ENCODE data around the gene CPN2.

CPN2 gene

DNA sequence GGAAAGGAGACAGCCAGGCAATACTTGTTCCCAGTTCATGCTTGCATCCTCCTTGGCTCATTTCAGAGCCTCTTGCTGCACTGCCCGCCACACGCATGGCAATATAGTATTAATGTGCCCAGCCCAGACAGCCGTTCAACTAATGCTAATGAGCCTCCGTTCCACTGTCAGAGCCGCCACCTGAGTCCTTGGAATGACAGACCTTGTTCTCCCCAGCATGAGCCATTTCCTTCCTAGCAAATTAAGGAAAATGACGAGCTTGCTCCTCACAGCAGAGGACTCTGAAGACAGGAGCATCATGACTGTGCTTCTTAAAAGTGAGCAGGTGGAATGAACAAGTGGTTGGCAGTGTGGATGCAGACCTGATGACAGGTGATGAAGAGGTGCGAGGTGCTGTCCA is 29.2 kb upstream of the CPN2 start:
- DNase-seq: no peak

DNA sequence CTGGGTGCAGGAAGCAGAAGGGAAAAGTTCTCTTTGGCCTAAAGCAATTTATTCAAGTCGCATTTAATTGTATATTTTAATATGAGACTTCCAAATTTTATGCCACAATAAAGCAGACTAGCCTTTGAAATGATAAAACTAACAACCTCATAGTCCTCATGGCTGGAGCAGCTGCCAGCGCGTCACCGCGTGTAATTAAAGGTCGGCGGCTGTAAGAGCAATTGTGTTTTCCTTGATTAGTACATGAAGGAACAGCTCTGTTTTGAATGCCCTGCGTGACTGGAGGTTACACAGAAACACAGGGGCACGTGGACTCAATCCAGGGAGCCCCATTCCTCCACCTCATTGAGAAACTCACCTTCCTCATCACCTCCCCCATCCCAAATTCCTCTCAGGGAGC is 28.5 kb upstream of the CPN2 start:
- no peak for DNase-seq

GRCh38 chr3:194379231-194379630 is 28.1 kb upstream of the CPN2 start:
- DNase-seq: no peak

- DNase-seq: no peak
Observed at GRCh38 chr3:194377708-194378107, 26.6 kb upstream of the CPN2 start.

- no peak for DNase-seq
Observed at GRCh38 chr3:194376241-194376560, 25.1 kb upstream of the CPN2 start.

- no peak for DNase-seq
Observed at GRCh38 chr3:194375473-194376240, 24.5 kb upstream of the CPN2 start.

DNA sequence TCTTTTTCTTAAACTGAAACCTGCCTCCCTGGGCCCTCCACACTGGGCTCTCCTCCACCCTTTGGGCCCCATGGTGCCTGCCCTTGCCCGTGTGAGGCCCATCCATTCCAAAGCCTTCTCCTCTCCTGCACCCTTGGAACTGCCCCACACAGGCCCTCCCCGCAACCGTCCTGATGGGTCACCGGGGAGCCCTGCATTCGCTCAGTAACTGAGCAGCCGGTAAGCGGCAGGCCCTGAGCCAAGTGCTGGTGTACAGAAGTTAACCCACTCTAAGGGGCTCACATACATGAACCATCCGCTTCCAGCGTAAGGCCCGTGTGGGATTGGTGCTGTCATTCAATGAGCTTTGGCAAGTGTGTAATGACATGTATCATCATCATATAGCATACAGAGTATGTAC is 23.8 kb upstream of the CPN2 start:
- no peak for DNase-seq

GRCh38 chr3:194373899-194374298 is 22.8 kb upstream of the CPN2 start:
- DNase-seq: no peak

DNA sequence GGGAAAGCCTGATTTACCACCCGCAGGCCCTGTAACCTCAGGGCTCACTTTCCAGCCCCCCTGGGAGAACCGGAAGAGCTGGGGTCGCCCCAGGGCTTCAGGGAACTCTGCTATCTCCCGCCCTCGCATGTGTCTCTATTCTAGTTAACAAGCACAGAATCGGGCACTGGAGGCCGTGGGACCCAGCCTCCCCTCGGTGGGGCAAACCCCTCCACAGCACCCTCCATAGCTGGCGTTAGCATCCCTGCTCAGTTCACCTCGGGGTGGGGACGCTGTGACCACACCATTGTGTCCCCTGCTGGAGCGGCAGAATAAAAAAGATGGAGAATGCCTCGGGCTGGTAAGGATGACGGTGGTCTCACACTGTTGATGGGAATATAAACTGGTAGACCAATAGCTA is 21.9 kb upstream of the CPN2 start:
- DNase-seq: no peak

GRCh38 chr3:194370753-194371152 is 19.6 kb upstream of the CPN2 start:
- DNase-seq: no peak

DNA sequence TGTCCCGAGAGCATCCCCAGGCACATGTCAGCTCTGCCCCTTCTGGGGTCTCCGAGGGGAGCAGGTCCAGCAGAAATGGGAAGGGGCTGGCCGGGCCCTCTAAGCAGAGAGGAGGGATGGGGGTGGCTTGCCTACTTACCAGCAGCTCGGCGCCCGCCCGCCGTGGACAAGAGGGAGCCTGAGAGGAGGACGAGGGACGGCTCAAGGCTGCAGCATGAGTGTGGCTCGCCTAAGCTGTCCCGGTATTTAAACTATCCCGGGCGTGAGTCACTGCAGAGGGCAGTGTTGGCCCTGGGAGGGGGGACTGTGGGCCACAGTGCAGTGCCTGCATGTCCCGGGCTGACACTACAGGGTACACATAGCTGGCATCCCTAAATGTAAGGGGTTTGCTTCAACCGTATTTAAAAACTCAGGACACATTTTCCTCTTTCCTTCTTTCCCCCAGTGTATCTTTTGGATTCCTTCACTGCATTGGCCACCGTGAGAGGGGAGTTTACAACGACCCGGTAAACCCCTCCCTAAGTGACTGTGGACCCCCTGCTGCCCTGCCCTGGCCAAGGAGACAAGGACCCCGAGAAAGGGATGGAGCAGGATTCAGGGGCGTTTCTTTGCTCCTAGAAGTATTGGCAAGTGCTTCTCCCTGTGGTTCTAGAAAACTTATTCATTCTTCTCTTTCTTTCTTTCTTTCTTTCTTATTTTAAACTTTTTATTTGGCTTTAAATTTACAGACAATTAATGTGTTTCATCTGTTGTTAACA is 18.6 kb upstream of the CPN2 start, which contains the start of gene LRRC15:
Gene LRRC15, minus strand, starts transcription at position 222 of the 758 bp plus-strand sequence. CDS start 8,700 bp downstream, outside the sequence.
- no peak for DNase-seq

GRCh38 chr3:194368918-194369317 is 17.8 kb upstream of the CPN2 start:
- DNase-seq: no peak

GRCh38 chr3:194367992-194368841 is 17.1 kb upstream of the CPN2 start:
- DNase-seq: no peak

DNA sequence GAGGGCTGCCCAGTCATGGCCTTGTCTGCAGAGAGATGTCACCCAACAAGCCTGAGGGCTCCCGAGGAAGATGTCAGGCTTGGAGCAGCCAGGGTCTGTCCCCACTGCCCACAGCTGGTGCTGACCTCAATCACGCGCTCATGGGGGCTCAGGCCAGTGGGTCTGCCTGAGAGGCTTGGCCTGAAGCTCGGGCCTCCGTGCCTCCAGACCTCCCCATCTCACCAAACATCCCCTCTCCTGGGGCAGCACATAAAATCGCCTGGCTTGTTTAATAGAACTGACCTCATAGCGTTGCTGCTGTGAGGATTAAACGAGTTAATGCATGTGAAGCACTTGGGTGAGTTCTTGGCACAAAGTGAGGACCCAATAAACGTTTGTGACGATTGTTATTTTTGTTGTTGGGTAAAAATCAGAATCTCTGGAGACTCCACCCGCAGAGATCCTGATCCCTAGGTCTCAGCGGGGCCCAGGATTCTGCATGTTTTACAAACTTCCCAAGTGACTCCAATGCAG is 14.9 kb upstream of the CPN2 start:
- no peak for DNase-seq

GRCh38 chr3:194365526-194365925 is 14.4 kb upstream of the CPN2 start:
- DNase-seq: no peak

DNA sequence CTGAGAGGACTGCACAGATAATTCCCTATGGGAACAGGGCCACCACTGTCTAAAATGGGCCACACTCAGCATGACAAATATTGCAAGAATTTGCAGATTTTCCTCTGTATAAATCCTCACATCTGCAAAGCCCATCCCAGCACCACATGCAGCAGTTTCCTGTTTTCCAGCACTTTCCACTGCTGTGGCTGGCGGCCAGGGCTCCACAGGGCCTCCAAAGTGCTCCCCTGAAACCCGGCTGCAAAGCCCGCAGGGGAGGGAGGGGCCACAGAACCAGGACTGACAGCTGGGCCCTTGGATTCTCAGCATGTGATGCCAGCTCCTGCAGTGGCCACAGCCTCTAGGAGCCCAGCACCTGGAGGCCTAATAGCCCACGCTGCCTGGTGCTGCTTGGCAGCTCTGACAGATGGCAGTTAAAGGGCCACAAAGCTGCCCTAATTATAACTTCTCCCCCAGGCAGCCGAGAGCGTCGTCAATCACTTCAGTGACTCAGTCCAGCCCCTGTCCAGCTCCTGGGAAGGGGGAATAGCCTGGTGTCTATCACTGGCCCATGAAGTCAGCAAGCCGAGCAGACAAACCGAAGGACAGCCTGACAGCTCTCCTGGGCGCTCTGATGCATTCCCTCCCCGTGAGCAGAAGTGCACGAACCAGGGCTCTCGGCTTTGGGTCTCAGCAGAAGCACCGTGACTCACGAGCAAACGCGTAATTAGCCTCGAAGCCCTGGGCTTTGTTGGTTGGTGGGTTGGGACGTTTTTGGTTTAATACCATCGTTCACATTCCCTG is 13.7 kb upstream of the CPN2 start:
- DNase-seq: no peak

DNA sequence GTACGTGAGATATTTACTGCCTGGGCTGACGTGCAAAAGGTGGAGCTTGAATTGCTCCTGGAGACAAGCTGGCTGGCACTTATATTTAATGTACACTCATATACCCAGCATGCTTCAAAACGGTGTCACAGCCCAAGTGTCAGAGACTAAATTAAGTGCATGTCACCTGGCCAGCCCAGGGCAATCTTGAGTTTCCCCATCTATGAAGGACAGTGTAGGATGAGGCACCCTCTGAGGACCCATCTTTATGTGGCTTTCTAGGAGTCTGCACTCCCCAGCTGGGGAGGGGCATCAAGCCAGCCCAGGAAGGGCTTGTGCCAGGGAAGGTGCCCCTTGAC is 13.2 kb upstream of the CPN2 start:
- DNase-seq: no peak

DNA sequence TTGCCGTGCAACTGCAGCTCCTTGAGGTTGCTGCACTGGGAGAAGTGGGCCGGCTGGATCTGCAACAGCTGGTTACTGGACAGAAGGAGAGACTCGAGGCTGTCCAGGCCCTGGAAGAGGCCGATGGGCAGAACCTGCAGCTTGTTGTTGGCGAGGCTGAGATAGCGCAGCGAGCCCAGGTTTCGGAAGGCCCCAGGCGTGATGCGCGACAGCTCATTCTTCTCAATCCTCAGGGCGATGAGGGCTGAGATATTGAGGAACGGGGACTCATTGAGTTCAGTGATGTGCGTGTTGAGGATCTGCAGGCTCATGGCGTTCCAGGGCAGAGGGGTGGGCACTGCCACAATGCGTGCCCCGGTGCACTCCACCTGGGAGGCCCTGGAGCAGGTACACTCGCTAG is 9.4 kb upstream of the CPN2 start:
- DNase-seq: no peak

- DNase-seq: no peak
Observed at GRCh38 chr3:194357681-194358080, 6.6 kb upstream of the CPN2 start.

DNA sequence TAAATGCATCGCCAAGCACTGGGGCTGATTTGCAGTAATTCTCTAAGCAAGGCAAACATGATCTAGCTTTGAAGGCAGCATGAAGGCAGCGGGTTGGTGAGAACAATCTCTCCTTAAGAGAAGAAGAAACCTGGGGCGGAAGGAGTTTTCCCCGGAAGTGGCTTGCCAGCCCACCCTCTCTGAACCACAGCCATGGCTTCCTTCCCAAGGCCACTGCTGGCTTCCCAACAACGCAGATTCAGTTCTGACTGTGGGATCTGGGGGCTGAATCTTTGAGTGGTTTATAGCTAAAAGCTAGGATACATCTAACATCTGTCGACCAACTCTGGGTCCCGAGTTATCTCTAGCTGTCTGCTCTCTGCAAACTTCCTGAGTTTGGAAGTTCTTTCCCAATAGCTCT is 4.3 kb upstream of the CPN2 start:
- no peak for DNase-seq

DNA sequence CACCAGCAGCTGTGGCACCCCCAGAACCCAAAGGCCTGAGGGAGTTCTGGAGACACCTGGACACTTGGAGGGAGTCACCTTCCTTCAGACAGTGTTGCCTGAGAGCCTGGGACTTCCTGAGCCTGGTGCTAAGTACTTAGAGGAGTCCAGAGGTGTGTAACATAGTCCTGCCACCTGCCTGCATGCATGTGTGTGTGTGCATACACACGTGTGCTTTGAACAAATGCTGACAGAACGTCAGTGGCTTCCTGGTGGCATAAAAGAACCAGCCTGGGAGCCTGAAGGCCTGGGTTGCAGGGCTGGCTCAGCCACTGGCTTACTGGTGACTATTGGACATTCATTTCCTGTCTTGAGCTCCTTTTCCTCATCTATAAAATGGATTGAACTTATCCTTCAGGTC is 3.2 kb upstream of the CPN2 start:
- DNase-seq: no peak

- DNase-seq: no peak
Observed at GRCh38 chr3:194352667-194353246, 1.6 kb upstream of the CPN2 start.
